ENCODE data around the gene PSTPIP2. TPM values are rescaled to one million over a fixed set of nuclear protein-coding genes. Genes with fewer than 3 reads are reported as not detected.

PSTPIP2 gene
- total and polyA plus RNA-seq, 2 donors (not counting 1 experiment from before 2014, with no cell fraction given): 0.42 to 0.76 TPM

DNA sequence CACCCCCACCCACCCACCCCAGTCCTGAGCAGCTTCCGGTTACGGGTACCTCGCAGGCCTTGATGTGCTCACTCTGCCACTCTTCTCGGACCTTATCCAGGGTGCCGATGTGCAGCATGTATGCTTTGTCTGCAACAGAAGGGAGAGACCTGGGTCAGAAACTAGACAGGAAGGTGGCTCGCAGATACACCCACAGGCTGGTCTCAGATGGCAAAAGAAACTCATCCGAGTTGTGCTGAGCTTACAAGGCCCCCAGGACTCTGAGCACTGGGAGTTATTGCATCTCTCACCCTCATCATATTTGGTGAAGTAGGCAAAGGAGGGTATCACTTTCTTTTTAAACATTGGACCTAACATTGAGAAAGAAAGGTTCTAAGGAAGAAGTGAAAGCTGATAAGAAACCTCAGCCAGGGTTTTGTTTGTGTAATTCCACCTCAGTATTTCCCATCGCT is 74.3 kb downstream of the PSTPIP2 start:
- H3K27me3 Mint-ChIP-seq: peaks cover 3% of the 10 kb centered on the region
- no peak overlapping the region for H3K27ac Mint-ChIP-seq
- Histone ChIP-seq H3K79me2 (ENCODE audit: control insufficient read depth, insufficient read depth, low read length) (no peaks in the 10 kb centered on the region), H3K9ac (ENCODE audit: low read length) (no peak overlapping the region), H3K4me3 (ENCODE audit: control extremely low read depth in 1 of 5, extremely low read depth in 1 of 5, insufficient read depth in 1 of 5, low read depth in 2 of 5, low read length in 4 of 5) (no peak overlapping the region), H3K36me3 (replicated peaks in 1 of 2; ENCODE audit: control extremely low read depth in 1 of 2, control insufficient read depth in 1 of 2, extremely low read depth in 1 of 2, insufficient read depth in 2 of 2, low read length in 1 of 2) (no peaks in the 10 kb centered on the region), H3K9me3 (ENCODE audit: control extremely low read depth in 1 of 3, control insufficient read depth in 2 of 3, insufficient read depth in 1 of 3, low read length in 2 of 3) (peaks cover 0 to 4% (median 0%) of the 10 kb centered on the region in 3 donors), H3K4me1 (ENCODE audit: control insufficient read depth in 2 of 2, insufficient read depth in 2 of 2, low read length in 2 of 2) (peaks cover 0 to 8% of the 10 kb centered on the region in 2 donors), H3K27ac (ENCODE audit: low read length in 2 of 2) (peak overlapping the region in 1 of 2 donors; percentile 12), H3K4me2 (replicated peaks; ENCODE audit: low read depth, low read length, poor library complexity, severe bottlenecking) (no peak overlapping the region), H2AFZ (ENCODE audit: insufficient read depth, low read depth, low read length, poor library complexity, severe bottlenecking) (peak overlapping the region; percentile 50), H3K27me3 (replicated peaks in 1 of 4; ENCODE audit: control extremely low read depth in 1 of 4, control insufficient read depth in 3 of 4, insufficient read depth in 4 of 4, low read length in 3 of 4) (no peaks in the 10 kb centered on the region), H4K20me1 (ENCODE audit: control insufficient read depth, insufficient read depth, low read length, poor library complexity, severe bottlenecking) (no peaks in the 10 kb centered on the region)
- intact Hi-C loops (cut with micrococcal nuclease): no loop called here
- WGBS (ENCODE audit: insufficient coverage): 39% methylated on average over 3 of the region's 8 CpGs
- TF ChIP-seq, protein P1, sequence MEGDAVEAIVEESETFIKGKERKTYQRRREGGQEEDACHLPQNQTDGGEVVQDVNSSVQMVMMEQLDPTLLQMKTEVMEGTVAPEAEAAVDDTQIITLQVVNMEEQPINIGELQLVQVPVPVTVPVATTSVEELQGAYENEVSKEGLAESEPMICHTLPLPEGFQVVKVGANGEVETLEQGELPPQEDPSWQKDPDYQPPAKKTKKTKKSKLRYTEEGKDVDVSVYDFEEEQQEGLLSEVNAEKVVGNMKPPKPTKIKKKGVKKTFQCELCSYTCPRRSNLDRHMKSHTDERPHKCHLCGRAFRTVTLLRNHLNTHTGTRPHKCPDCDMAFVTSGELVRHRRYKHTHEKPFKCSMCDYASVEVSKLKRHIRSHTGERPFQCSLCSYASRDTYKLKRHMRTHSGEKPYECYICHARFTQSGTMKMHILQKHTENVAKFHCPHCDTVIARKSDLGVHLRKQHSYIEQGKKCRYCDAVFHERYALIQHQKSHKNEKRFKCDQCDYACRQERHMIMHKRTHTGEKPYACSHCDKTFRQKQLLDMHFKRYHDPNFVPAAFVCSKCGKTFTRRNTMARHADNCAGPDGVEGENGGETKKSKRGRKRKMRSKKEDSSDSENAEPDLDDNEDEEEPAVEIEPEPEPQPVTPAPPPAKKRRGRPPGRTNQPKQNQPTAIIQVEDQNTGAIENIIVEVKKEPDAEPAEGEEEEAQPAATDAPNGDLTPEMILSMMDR (IDR thresholded peaks at IDR 0.05): no peak
- no peak for TF ChIP-seq EZH2 (IDR thresholded peaks at IDR 0.05; ENCODE audit: borderline replicate concordance, insufficient read depth, low read depth, low read length, poor library complexity, severe bottlenecking)
- ChIA-PET POLR2A (no interaction called here), CTCF (no interaction called here)
- no peak for ATAC-seq (ENCODE audit: low read depth)
- H3K4me3 Mint-ChIP-seq: no peak overlapping the region
- DNase-seq: no peak
- peaks cover 10% of the 10 kb centered on the region for H3K9me3 Mint-ChIP-seq (ENCODE audit: insufficient read depth)
- peaks cover 7% of the 10 kb centered on the region for H3K4me1 Mint-ChIP-seq

DNA sequence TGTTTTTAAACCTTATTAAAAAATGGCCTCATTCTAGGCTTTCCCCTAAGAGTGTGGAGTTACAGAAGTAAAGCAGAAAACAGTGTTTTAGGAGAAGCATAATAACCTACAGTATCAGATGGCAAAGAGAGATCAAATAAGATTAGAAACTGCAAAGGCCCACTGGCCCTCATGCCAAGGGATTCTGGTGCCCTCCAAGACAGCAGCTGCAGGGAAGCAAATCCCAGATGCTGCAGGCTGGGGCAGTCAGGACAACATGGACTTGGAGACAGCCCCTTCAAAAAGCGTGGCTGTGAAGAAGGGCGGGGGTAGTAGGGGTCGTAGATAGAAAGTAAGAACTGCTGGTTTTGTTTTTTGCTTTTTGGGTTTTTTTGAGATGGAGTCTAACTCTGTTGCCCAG is 76.6 kb downstream of the PSTPIP2 start:
- POLR2A ChIA-PET: no interaction called here
- Histone ChIP-seq H3K36me3 (replicated peaks in 1 of 2; ENCODE audit: control extremely low read depth in 1 of 2, control insufficient read depth in 1 of 2, extremely low read depth in 1 of 2, insufficient read depth in 2 of 2, low read length in 1 of 2) (no peaks in the 10 kb centered on the region), H3K4me3 (ENCODE audit: control extremely low read depth in 1 of 5, extremely low read depth in 1 of 5, insufficient read depth in 1 of 5, low read depth in 2 of 5, low read length in 4 of 5) (no peak overlapping the region), H3K9ac (ENCODE audit: low read length) (no peak overlapping the region), H4K20me1 (ENCODE audit: control insufficient read depth, insufficient read depth, low read length, poor library complexity, severe bottlenecking) (no peaks in the 10 kb centered on the region), H3K27me3 (replicated peaks in 1 of 4; ENCODE audit: control extremely low read depth in 1 of 4, control insufficient read depth in 3 of 4, insufficient read depth in 4 of 4, low read length in 3 of 4) (no peaks in the 10 kb centered on the region), H3K9me3 (ENCODE audit: control extremely low read depth in 1 of 3, control insufficient read depth in 2 of 3, insufficient read depth in 1 of 3, low read length in 2 of 3) (no peaks in the 10 kb centered on the region), H2AFZ (ENCODE audit: insufficient read depth, low read depth, low read length, poor library complexity, severe bottlenecking) (no peak overlapping the region), H3K27ac (ENCODE audit: low read length in 2 of 2) (no peak overlapping the region), H3K79me2 (ENCODE audit: control insufficient read depth, insufficient read depth, low read length) (no peaks in the 10 kb centered on the region), H3K4me1 (ENCODE audit: control insufficient read depth in 2 of 2, insufficient read depth in 2 of 2, low read length in 2 of 2) (peaks cover 0 to 8% of the 10 kb centered on the region in 2 donors), H3K4me2 (replicated peaks; ENCODE audit: low read depth, low read length, poor library complexity, severe bottlenecking) (no peak overlapping the region)
- Mint-ChIP-seq H3K9me3 (ENCODE audit: insufficient read depth) (no peaks in the 10 kb centered on the region), H3K4me3 (no peak overlapping the region), H3K27ac (no peak overlapping the region), H3K27me3 (peaks cover 8% of the 10 kb centered on the region), H3K4me1 (peaks cover 7% of the 10 kb centered on the region)
- DNase-seq (no peak), ATAC-seq (ENCODE audit: low read depth) (no peak)
- intact Hi-C loops (cut with micrococcal nuclease): no loop called here
- TF ChIP-seq, protein P1 (IDR thresholded peaks at IDR 0.05): no peak
- no peak for TF ChIP-seq EZH2 (IDR thresholded peaks at IDR 0.05; ENCODE audit: borderline replicate concordance, insufficient read depth, low read depth, low read length, poor library complexity, severe bottlenecking)
- WGBS (ENCODE audit: insufficient coverage): no CpG with 5 or more reads among the region's 3 CpGs
- CTCF ChIA-PET: no interaction called here

Data from B cell (primary cell).